Measurements from ENCODE around the gene MCCC1. TPM values are rescaled to one million over a fixed set of nuclear protein-coding genes. Genes with fewer than 3 reads are reported as not detected.

The MCCC1 gene
- polyA plus RNA-seq, 1 donor (not counting 4 experiments of a cell fraction or from before 2014, with no cell fraction given): 11.7 TPM

GRCh38 chr3:183085634-183086390, 13.5 kb downstream of the MCCC1 start:
- H3K27me3 ChIP-seq (ENCODE audit: control insufficient read depth, extremely low read depth, insufficient read depth, low read length): no peaks in the 10 kb centered on the region

GRCh38 chr3:183082355-183082915, 16.9 kb downstream of the MCCC1 start:
- Histone ChIP-seq H3K9me1 (ENCODE audit: control insufficient read depth, extremely low read depth, insufficient read depth, low read length) (no peaks in the 10 kb centered on the region), H4K20me1 (ENCODE audit: control insufficient read depth, extremely low read depth, insufficient read depth, low read length) (no peaks in the 10 kb centered on the region), H3K9me3 (ENCODE audit: control insufficient read depth, low read depth, low read length) (no peaks in the 10 kb centered on the region), H3K4me2 (ENCODE audit: control insufficient read depth, extremely low read depth, insufficient read depth, low read depth, low read length) (no peak overlapping the region), H3K27ac (ENCODE audit: control insufficient read depth, insufficient read depth, low read length) (no peak overlapping the region), H3K27me3 (ENCODE audit: control insufficient read depth, extremely low read depth, insufficient read depth, low read length) (no peaks in the 10 kb centered on the region), H3K36me3 (ENCODE audit: control insufficient read depth in 2 of 2, extremely low read depth in 1 of 2, insufficient read depth in 2 of 2, low read length in 2 of 2) (peaks cover 4 to 7% of the 10 kb centered on the region in 2 experiments), H3K79me2 (ENCODE audit: control insufficient read depth, insufficient read depth, low read length) (no peaks in the 10 kb centered on the region), H3K4me1 (ENCODE audit: control insufficient read depth, extremely low read depth, insufficient read depth, low read length) (no peaks in the 10 kb centered on the region), H3K4me3 (ENCODE audit: control insufficient read depth in 2 of 3, extremely low read depth in 1 of 3, insufficient read depth in 2 of 3, low read depth in 1 of 3, low read length in 3 of 3) (no peak overlapping the region), H3K9ac (ENCODE audit: control insufficient read depth, extremely low read depth, insufficient read depth, low read length) (no peak overlapping the region), H2AFZ (ENCODE audit: control insufficient read depth, low read length) (no peak overlapping the region)
- no peak for DNase-seq (ENCODE audit: low read depth, low spot score)
- TF ChIP-seq EZH2 (IDR thresholded peaks at IDR 0.05; ENCODE audit: low read length): no peak
- no peak for TF ChIP-seq CTCF (optimal IDR thresholded peaks at IDR 0.05 in 1 of 3, IDR thresholded peaks at IDR 0.05 in 1 of 3, conservative IDR thresholded peaks at IDR 0.05 in 1 of 3; ENCODE audit: extremely low read depth in 1 of 3, insufficient read depth in 2 of 3, low read length in 3 of 3)
- no peak for FAIRE-seq
- dilution Hi-C loops (cut with MboI; ENCODE audit: extremely low pct_ligation_motif_present, low sequenced_read_pairs): no loop called here

More at GRCh38 chr3:183085634-183086390, 13.5 kb downstream of the MCCC1 start:
- dilution Hi-C loops (cut with MboI; ENCODE audit: extremely low pct_ligation_motif_present, low sequenced_read_pairs): no loop called here
- Histone ChIP-seq H3K4me3 (ENCODE audit: control insufficient read depth in 2 of 3, extremely low read depth in 1 of 3, insufficient read depth in 2 of 3, low read depth in 1 of 3, low read length in 3 of 3) (no peak overlapping the region), H3K36me3 (ENCODE audit: control insufficient read depth in 2 of 2, extremely low read depth in 1 of 2, insufficient read depth in 2 of 2, low read length in 2 of 2) (peaks cover 5 to 10% of the 10 kb centered on the region in 2 experiments), H3K9ac (ENCODE audit: control insufficient read depth, extremely low read depth, insufficient read depth, low read length) (no peak overlapping the region), H3K4me2 (ENCODE audit: control insufficient read depth, extremely low read depth, insufficient read depth, low read depth, low read length) (no peak overlapping the region), H3K9me3 (ENCODE audit: control insufficient read depth, low read depth, low read length) (no peaks in the 10 kb centered on the region), H3K27ac (ENCODE audit: control insufficient read depth, insufficient read depth, low read length) (no peak overlapping the region), H2AFZ (ENCODE audit: control insufficient read depth, low read length) (no peak overlapping the region), H3K4me1 (ENCODE audit: control insufficient read depth, extremely low read depth, insufficient read depth, low read length) (no peaks in the 10 kb centered on the region), H3K9me1 (ENCODE audit: control insufficient read depth, extremely low read depth, insufficient read depth, low read length) (no peaks in the 10 kb centered on the region), H4K20me1 (ENCODE audit: control insufficient read depth, extremely low read depth, insufficient read depth, low read length) (no peaks in the 10 kb centered on the region), H3K79me2 (ENCODE audit: control insufficient read depth, insufficient read depth, low read length) (no peaks in the 10 kb centered on the region)
- no peak for DNase-seq (ENCODE audit: low read depth, low spot score)
- FAIRE-seq: no peak
- TF ChIP-seq EZH2 (IDR thresholded peaks at IDR 0.05; ENCODE audit: low read length): no peak
- TF ChIP-seq CTCF (optimal IDR thresholded peaks at IDR 0.05 in 1 of 3, IDR thresholded peaks at IDR 0.05 in 1 of 3, conservative IDR thresholded peaks at IDR 0.05 in 1 of 3; ENCODE audit: extremely low read depth in 1 of 3, insufficient read depth in 2 of 3, low read length in 3 of 3): peak; percentile 49 to 56 (median 50)
